Superior temporal gyrus (tissue), 1 donor: ENCODE results near the gene SLC4A1.

Experiments used
- DNase-seq: peaks from one replicate; pipeline ENCODE4 v3.0.0-alpha.2; 2016; ENCODE audit errors: extremely low spot score

Gene SLC4A1

GRCh38 chr17:44283344-44284023 lies 15.5 kb upstream of the SLC4A1 start:
- DNase-seq = no peak

GRCh38 chr17:44282264-44282663 lies 14.3 kb upstream of the SLC4A1 start:
- no peak for DNase-seq

GRCh38 chr17:44281570-44281969 lies 13.6 kb upstream of the SLC4A1 start:
- DNase-seq = no peak

GRCh38 chr17:44280392-44280937 lies 12.5 kb upstream of the SLC4A1 start:
- DNase-seq = no peak

GRCh38 chr17:44279666-44280391 lies 11.9 kb upstream of the SLC4A1 start:
- DNase-seq = peak; percentile 13

- no peak for DNase-seq
Measured at GRCh38 chr17:44279346-44279665, 11.4 kb upstream of the SLC4A1 start.

GRCh38 chr17:44277976-44278375 lies 10.0 kb upstream of the SLC4A1 start:
- no peak for DNase-seq

GRCh38 chr17:44273607-44274006 lies 5.7 kb upstream of the SLC4A1 start:
- DNase-seq = no peak

GRCh38 chr17:44272954-44273353 lies 5.0 kb upstream of the SLC4A1 start:
- DNase-seq = no peak

- no peak for DNase-seq
Measured at GRCh38 chr17:44272321-44272951, 4.5 kb upstream of the SLC4A1 start.

GRCh38 chr17:44269535-44270240 lies 1.8 kb upstream of the SLC4A1 start:
- DNase-seq = no peak

GRCh38 chr17:44268709-44269534 lies 987 bp upstream of the SLC4A1 start:
- DNase-seq = no peak

GRCh38 chr17:44267165-44267455 lies 825 bp downstream of the SLC4A1 start:
- DNase-seq = no peak

GRCh38 chr17:44266402-44267164 lies 1.4 kb downstream of the SLC4A1 start:
- no peak for DNase-seq

- no peak for DNase-seq
Measured at GRCh38 chr17:44263345-44263902, 4.5 kb downstream of the SLC4A1 start.

GRCh38 chr17:44262654-44263225 lies 5.2 kb downstream of the SLC4A1 start:
- no peak for DNase-seq

- no peak for DNase-seq
Measured at GRCh38 chr17:44260296-44260695, 7.6 kb downstream of the SLC4A1 start.

GRCh38 chr17:44258811-44259351 lies 9.1 kb downstream of the SLC4A1 start:
- DNase-seq = no peak

- no peak for DNase-seq
Measured at GRCh38 chr17:44257815-44258760, 9.8 kb downstream of the SLC4A1 start.
